H54 (cell line): Measurements from ENCODE around the gene MSL1.

Experiments
- DNase-seq: peaks from one replicate; pipeline ENCODE4 v3.0.0; 2011; ENCODE audit warnings: low spot score, mixed read lengths; ENCODE audit not compliant: insufficient read length
- FAIRE-seq: peaks from 3 replicates; lab custom pipeline; 2011; peaks lifted over from hg19 to GRCh38; lab: Jason Lieb, UNC
- POLR2A ChIP-seq: IDR thresholded peaks from 2 replicates; pipeline ENCODE4 v1.6.1; 2011; ENCODE audit warnings: low read depth, mild to moderate bottlenecking, low read length

Gene MSL1

DNA sequence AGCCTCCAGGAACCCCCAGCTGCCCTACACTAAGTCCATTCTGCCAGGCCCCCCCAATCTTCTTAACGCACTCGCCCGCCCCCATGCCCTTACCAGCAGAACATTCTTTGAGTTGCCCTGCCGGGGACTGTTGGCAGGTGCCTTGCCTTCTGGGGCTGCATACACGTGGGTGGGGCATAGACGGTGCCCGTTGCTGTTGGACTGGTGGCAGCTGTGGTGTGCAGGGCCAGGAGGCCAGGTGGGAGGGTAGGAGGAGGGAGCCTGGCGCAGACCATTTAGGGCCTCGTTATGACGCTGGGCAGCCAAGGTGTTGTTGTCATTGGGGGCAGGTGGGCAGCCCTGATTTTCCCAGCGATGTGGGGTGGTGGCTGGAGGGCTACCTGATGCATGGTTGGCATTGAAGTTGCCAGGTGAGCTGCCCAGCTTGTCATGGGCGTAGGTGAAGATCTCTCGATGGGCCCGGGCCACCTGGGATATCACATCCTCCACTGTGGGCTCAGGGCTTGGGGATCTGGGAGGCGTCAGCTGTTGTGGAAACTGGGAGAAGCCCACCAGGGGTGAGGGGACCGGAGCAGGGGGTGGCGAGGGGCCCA is 26.3 kb upstream of the MSL1 start:
- FAIRE-seq: no peak
- TF ChIP-seq POLR2A: no peak
- no peak for DNase-seq

GRCh38 chr17:40095944-40096791 is 25.6 kb upstream of the MSL1 start:
- no peak for TF ChIP-seq POLR2A
- FAIRE-seq (no peak), DNase-seq (no peak)

- no peak for TF ChIP-seq POLR2A
- DNase-seq (no peak), FAIRE-seq (no peak)
Measured at GRCh38 chr17:40097087-40097486, 24.7 kb upstream of the MSL1 start.

DNA sequence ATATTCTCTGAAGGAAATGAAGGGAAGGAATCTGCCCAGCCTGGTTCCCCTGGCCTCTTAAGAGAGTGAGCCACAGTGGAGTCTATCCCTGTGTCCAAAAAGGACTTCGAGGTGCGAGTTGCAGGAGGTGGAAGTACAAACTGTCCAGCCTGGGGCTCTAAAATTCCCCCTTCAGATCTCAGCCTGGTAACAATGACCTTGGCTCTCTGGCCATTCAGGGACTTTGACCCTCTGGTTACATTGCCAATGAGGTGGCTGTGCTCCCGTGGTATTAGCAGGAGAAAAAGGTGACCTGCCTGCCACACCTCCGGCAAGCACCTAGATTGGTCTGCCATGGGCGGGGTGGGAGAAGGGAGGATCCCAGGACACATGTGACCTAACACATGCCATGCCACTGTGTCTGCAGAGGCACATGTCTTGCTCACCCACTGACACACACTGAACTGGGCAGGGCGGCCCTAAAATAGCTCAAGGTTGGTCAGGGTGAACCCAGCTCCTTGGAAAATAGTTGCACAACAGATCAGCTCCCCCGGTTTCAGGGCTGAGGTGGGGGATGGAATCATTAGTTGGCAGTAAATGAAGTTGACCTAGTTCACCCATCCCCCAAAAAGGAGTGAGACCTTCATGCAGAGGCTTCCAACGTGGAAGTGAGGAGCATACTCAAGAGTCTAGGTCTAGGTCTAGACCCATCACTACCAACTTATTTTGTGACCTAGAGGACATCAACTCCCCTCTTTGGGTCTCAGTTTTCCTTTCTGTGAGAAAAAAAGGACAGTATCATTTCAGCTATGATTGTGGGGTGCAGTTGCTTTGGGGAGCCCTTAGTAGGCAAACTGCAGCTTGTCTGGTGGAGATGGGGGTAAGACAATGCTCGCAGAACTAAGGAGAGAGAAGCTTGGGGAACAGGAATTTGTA is 23.6 kb upstream of the MSL1 start:
- no peak for TF ChIP-seq POLR2A
- DNase-seq (no peak), FAIRE-seq (no peak)

GRCh38 chr17:40098846-40099618 is 22.7 kb upstream of the MSL1 start:
- DNase-seq: peak; percentile 95
- 0 out of 2 replicates have a peak, but pooled peaks have one; percentile 47 for TF ChIP-seq POLR2A
- no peak for FAIRE-seq

- TF ChIP-seq POLR2A: no peak
- DNase-seq (no peak), FAIRE-seq (no peak)
Measured at GRCh38 chr17:40099619-40100418, 22.0 kb upstream of the MSL1 start.

DNA sequence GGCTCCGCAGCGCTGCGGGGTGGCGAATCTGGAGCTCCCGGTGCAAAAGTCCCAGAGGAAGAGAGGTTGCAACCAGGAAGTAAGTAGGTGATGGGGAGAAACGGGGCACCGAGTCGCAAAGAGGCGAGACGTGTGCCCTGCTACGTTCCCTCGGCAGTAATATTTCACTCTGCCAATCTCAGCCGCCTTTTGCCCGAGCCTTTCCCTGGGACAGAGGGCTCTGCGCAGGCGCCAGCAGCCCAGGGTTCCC is 21.4 kb upstream of the MSL1 start, which contains the start of gene NR1D1:
NR1D1 (minus strand) TSS at position 171 of the 250 bp plus-strand sequence. CDS start 495 bp downstream, outside the sequence.
- FAIRE-seq (no peak), DNase-seq (no peak)
- peak; percentile 95 for TF ChIP-seq POLR2A

DNA sequence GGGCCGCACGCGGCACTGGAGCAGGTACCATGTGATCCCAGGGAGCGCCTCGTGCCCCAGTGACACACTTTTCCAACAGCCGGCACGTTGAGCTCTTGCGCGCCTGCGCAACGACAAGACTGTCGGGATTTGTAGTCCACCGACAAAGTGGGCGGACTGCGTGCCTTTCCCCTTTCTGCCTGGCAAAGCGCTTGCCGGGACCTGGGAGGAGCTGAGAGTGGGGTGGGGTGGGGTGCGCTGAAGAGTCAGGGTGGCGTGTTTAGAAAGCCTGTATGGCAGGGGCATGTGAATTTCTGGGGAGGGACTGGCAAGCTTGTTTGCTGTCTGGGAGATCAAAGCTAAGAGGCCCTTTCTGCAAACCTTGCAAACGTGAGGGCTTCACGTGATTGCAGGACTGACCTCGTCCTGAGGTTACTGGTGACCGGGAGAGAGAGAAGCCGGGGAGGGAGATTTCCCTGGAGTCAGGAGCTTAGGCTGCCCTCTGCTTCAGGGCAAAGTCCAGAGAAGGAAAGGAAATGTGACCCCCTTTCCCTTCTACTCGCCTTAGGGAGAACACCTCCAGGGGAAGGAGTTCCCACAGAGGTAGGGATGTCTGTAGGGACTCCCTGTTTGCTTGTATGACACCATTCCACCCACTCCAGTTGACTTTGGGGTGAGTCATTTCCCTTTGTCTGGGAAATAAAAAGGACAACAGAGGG is 21.0 kb upstream of the MSL1 start:
- FAIRE-seq: no peak
- no peak for TF ChIP-seq POLR2A
- DNase-seq: peak; percentile 91

DNA sequence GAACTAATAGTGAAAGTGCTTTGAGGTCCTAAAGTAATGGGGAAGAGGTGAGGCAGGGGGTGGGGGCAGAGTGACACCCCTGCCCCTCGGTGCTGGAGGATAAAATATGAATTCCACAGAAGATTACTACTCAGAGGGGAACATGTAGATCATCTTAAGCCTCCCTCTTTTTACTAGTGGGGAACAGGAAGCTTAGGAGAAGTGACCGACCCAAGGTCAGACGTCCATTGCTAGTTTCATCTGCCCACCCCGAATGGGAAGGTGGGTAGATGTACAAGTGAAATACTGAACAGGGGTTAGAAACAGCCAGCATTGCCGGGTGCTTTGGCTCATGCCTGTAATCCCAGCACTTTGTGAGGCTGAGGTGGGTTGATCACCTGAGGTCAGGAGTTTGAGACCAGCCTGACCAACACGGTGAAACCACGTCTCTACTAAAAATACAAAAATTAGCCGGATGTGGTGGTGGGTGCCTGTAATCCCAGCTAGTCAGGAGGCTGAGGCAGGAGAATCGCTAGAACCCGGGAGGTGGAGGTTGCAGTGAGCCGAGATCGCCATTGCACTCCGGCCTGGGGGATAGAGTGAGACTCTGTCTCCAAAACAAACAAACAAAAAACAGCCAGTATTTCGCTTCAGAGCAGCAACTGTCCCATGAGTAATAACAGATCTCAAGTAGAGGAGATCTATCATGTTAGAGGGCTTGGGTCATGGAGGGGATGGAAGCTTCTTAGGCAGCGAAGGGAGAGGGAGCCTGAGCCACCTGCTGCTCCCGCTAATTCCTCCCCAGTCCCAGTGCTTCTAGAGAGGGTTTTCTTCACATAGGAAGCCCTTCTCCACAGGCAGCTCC is 20.2 kb upstream of the MSL1 start:
- DNase-seq (no peak), FAIRE-seq (no peak)
- no peak for TF ChIP-seq POLR2A

DNA sequence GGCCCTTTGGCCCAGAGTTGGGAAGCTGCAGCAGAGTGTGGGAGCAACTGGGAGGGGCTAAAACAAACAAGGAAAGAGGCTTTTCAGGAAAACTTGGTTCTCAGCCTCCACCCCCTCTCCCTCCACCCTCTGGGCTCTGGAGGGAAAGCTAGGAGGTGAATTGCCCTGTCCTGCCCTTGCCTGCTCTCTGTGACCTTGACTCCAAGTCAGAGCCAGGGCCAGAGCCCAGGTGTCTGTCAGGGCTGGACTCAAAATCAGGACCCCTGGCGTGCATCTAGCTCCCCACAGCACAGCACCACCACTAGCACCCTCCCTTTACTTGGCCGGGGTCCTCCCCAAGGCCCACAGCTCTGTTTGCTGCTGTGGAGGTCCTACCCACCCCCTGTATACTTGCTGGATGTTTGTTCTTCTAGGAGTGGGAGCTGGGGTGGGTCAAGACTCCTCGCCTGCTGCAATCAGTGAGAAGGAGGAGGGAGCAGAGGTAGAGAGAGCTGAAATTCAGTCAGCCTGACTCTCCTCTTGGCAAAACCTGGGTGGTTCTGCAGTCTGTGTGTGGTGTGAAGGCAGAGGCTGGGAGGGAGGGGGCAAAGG is 18.6 kb upstream of the MSL1 start:
- no peak for FAIRE-seq
- DNase-seq: no peak
- no peak for TF ChIP-seq POLR2A

GRCh38 chr17:40103688-40104087 is 18.1 kb upstream of the MSL1 start:
- FAIRE-seq (no peak), DNase-seq (no peak)
- TF ChIP-seq POLR2A: no peak
